ENCODE results near the gene MISP3.

MISP3 gene

GRCh38 chr19:14089662-14090508, 17.3 kb downstream of the MISP3 start:
- Histone ChIP-seq H3K4me1 (ENCODE audit: insufficient read depth, low read length, severe bottlenecking) (peaks cover 18% of the 10 kb centered on the region), H3K9me3 (ENCODE audit: low read length) (peaks cover 7% of the 10 kb centered on the region), H3K27me3 (ENCODE audit: insufficient read depth, low read length) (no peaks in the 10 kb centered on the region), H3F3A (ENCODE audit: insufficient read depth, low read length) (no peaks in the 10 kb centered on the region), H3K36me3 (ENCODE audit: insufficient read depth, low read length) (peaks cover 28% of the 10 kb centered on the region), H3K27ac (ENCODE audit: low read depth, low read length, poor library complexity, severe bottlenecking) (peak overlapping the region; percentile 78), H3K4me2 (ENCODE audit: low read length) (peak overlapping the region; percentile 73), H3K79me2 (ENCODE audit: insufficient read depth, low read length) (no peaks in the 10 kb centered on the region), H3K4me3 (ENCODE audit: low read depth, low read length, poor library complexity, severe bottlenecking) (peak overlapping the region; percentile 71), H4K20me1 (ENCODE audit: insufficient read depth, low read length) (no peaks in the 10 kb centered on the region), H2AFZ (ENCODE audit: low read length) (no peak overlapping the region), H3K9ac (ENCODE audit: low read length) (peak overlapping the region; percentile 69), H3K9me2 (ENCODE audit: low read depth, low read length) (no peaks in the 10 kb centered on the region)
- TF ChIP-seq EZH2 (IDR thresholded peaks at IDR 0.05; ENCODE audit: borderline replicate concordance, low read length), result no peak
- TF ChIP-seq, protein P1, sequence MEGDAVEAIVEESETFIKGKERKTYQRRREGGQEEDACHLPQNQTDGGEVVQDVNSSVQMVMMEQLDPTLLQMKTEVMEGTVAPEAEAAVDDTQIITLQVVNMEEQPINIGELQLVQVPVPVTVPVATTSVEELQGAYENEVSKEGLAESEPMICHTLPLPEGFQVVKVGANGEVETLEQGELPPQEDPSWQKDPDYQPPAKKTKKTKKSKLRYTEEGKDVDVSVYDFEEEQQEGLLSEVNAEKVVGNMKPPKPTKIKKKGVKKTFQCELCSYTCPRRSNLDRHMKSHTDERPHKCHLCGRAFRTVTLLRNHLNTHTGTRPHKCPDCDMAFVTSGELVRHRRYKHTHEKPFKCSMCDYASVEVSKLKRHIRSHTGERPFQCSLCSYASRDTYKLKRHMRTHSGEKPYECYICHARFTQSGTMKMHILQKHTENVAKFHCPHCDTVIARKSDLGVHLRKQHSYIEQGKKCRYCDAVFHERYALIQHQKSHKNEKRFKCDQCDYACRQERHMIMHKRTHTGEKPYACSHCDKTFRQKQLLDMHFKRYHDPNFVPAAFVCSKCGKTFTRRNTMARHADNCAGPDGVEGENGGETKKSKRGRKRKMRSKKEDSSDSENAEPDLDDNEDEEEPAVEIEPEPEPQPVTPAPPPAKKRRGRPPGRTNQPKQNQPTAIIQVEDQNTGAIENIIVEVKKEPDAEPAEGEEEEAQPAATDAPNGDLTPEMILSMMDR (IDR thresholded peaks at IDR 0.05; ENCODE audit: low read length), result no peak

- H3K9ac ChIP-seq (ENCODE audit: low read length), result peak within 1 kb of the TSS; percentile 99
- H4K20me1 ChIP-seq (ENCODE audit: insufficient read depth, low read length), result no peaks in the 10 kb centered on the region
- H3K4me1 ChIP-seq (ENCODE audit: insufficient read depth, low read length, severe bottlenecking), result peaks cover 18% of the 10 kb centered on the region
- no peaks in the 10 kb centered on the region for H3K9me2 ChIP-seq (ENCODE audit: low read depth, low read length)
- peaks cover 28% of the 10 kb centered on the region for H3K36me3 ChIP-seq (ENCODE audit: insufficient read depth, low read length)
- no peaks in the 10 kb centered on the region for H3K79me2 ChIP-seq (ENCODE audit: insufficient read depth, low read length)
- H3K4me2 ChIP-seq (ENCODE audit: low read length), result peak within 1 kb of the TSS; percentile 99
- H3K9me3 ChIP-seq (ENCODE audit: low read length), result peaks cover 7% of the 10 kb centered on the region
- no peaks in the 10 kb centered on the region for H3F3A ChIP-seq (ENCODE audit: insufficient read depth, low read length)
- no peak for TF ChIP-seq EZH2 (IDR thresholded peaks at IDR 0.05; ENCODE audit: borderline replicate concordance, low read length)
- TF ChIP-seq, protein P1 (IDR thresholded peaks at IDR 0.05; ENCODE audit: low read length), result peak; percentile 12; the same call in 1 of the 2 replicates
- peak within 1 kb of the TSS; percentile 89 for H3K27ac ChIP-seq (ENCODE audit: low read depth, low read length, poor library complexity, severe bottlenecking)
- H3K27me3 ChIP-seq (ENCODE audit: insufficient read depth, low read length), result no peaks in the 10 kb centered on the region
- no peak within 1 kb of the TSS for H2AFZ ChIP-seq (ENCODE audit: low read length)
- H3K4me3 ChIP-seq (ENCODE audit: low read depth, low read length, poor library complexity, severe bottlenecking), result peak within 1 kb of the TSS; percentile 95
Measured at GRCh38 chr19:14090509-14091080, 18.0 kb downstream of the MISP3 start, which contains the start of gene SAMD1. SAMD1 (minus strand) TSS chr19:14090751.

DNA sequence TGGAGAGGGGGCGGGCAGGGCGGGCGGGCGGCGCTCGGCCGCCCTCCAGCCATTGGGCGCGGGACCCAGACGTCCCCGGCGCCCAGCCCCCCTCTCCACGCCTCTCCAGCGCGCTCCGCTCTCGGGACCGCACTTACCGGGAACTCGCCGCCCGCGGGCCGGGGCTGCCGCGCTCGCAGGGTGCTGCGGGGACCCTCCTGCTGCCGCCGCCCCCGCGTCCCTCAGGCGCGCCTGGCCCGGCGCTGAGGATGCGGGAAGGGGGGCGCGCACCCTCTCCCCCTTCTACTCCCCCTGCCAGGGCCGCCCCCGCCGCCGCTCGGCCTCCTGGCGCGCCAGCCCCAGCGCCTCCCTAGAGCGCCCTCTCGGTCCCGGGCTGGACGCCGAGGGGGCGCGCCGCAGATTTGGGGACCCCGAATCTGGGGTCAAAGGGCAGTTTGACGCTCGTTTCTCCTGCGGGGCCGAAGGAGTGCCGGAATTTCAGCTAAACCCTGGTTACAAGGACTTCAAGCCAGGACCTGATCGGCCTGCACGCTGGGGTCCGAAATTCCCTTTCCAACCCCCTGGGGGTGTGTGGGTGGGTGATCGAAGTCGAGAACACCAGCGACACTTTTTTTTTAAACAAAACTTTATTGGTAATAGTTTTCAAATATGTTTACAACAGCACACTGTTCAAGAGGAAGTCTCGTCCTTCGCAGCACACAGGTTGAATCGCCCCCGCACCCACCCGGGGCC, 18.7 kb downstream of the MISP3 start:
- no peaks in the 10 kb centered on the region for H3K79me2 ChIP-seq (ENCODE audit: insufficient read depth, low read length)
- H3K4me3 ChIP-seq (ENCODE audit: low read depth, low read length, poor library complexity, severe bottlenecking), result peak overlapping the region; percentile 95
- H3K4me2 ChIP-seq (ENCODE audit: low read length), result peak overlapping the region; percentile 99
- peak overlapping the region; percentile 89 for H3K27ac ChIP-seq (ENCODE audit: low read depth, low read length, poor library complexity, severe bottlenecking)
- peak overlapping the region; percentile 99 for H3K9ac ChIP-seq (ENCODE audit: low read length)
- peaks cover 26% of the 10 kb centered on the region for H3K36me3 ChIP-seq (ENCODE audit: insufficient read depth, low read length)
- H4K20me1 ChIP-seq (ENCODE audit: insufficient read depth, low read length), result no peaks in the 10 kb centered on the region
- no peak overlapping the region for H2AFZ ChIP-seq (ENCODE audit: low read length)
- no peaks in the 10 kb centered on the region for H3K27me3 ChIP-seq (ENCODE audit: insufficient read depth, low read length)
- peaks cover 18% of the 10 kb centered on the region for H3K4me1 ChIP-seq (ENCODE audit: insufficient read depth, low read length, severe bottlenecking)
- H3K9me2 ChIP-seq (ENCODE audit: low read depth, low read length), result no peaks in the 10 kb centered on the region
- H3F3A ChIP-seq (ENCODE audit: insufficient read depth, low read length), result no peaks in the 10 kb centered on the region
- TF ChIP-seq, protein P1 (IDR thresholded peaks at IDR 0.05; ENCODE audit: low read length), result peak; percentile 56
- no peak for TF ChIP-seq EZH2 (IDR thresholded peaks at IDR 0.05; ENCODE audit: borderline replicate concordance, low read length)
- H3K9me3 ChIP-seq (ENCODE audit: low read length), result peaks cover 7% of the 10 kb centered on the region

All from OCI-LY1 (cell line).